Fibroblast of villous mesenchyme (primary cell): Measurements from ENCODE around the gene XIRP2. TPM values are rescaled to one million over a fixed set of nuclear protein-coding genes. Genes with fewer than 3 reads are reported as not detected.

Experiments used
- DNase-seq: peaks from one replicate; pipeline ENCODE4 v3.0.0-alpha.2; 2010; ENCODE audit warnings: low read depth
- H3K4me3 ChIP-seq: 2 replicates; pipeline ENCODE4 v1.5.1; 2011; ENCODE audit warnings: low read depth, mild to moderate bottlenecking, low read length
- CTCF ChIP-seq: IDR thresholded peaks from 2 replicates; pipeline ENCODE4 v1.5.1; 2012; ENCODE audit warnings: low read depth, mild to moderate bottlenecking, low read length; ENCODE audit not compliant: insufficient read depth
- total RNA-seq: library from RNA; depleted of rRNA; stranded (reverse); fragments of >200 nt; gene quantifications from 2 replicates; pipeline ENCODE4 v1.2.3, GENCODE V29; 2012

The XIRP2 gene
- under 0.01 TPM in 2 replicates for total RNA-seq

GRCh38 chr2:166888180-166888579, at the start of gene XIRP2:
XIRP2 (plus strand) TSS chr2:166888480; CDS start chr2:166903483, 15,003 bp downstream.
- no peak for DNase-seq
- TF ChIP-seq CTCF = no peak

GRCh38 chr2:166841152-166841551, 47.1 kb upstream of the XIRP2 start:
- no peak overlapping the region for H3K4me3 ChIP-seq
- TF ChIP-seq CTCF = no peak
- DNase-seq = no peak

More at GRCh38 chr2:166888180-166888579, at the start of gene XIRP2:
- no peak within 1 kb of the TSS for H3K4me3 ChIP-seq

- DNase-seq = no peak
- no peak overlapping the region for H3K4me3 ChIP-seq
- TF ChIP-seq CTCF = no peak
Observed at GRCh38 chr2:166841679-166842078, 46.6 kb upstream of the XIRP2 start.

- DNase-seq = no peak
- TF ChIP-seq CTCF = no peak
- no peak overlapping the region for H3K4me3 ChIP-seq
Observed at GRCh38 chr2:166844111-166844510, 44.2 kb upstream of the XIRP2 start.

GRCh38 chr2:166862468-166863132, 25.7 kb upstream of the XIRP2 start:
- DNase-seq = no peak
- no peak for TF ChIP-seq CTCF

GRCh38 chr2:166867874-166868514, 20.3 kb upstream of the XIRP2 start:
- H3K4me3 ChIP-seq = no peak overlapping the region
- no peak for DNase-seq
- TF ChIP-seq CTCF = no peak

More at GRCh38 chr2:166862468-166863132, 25.7 kb upstream of the XIRP2 start:
- no peak overlapping the region for H3K4me3 ChIP-seq
